PC-3 (cell line): Measurements from ENCODE around the gene GHDC. TPM values are rescaled to one million over a fixed set of nuclear protein-coding genes. Genes with fewer than 3 reads are reported as not detected.

Experiments
- ATAC-seq: fragments of 200-7000 bp; cut with Tn5 transposase; 2 replicates; pipeline ENCODE4 v1.9.1; 2020; ENCODE audit warnings: mild to moderate bottlenecking, moderate library complexity
- BruUV-seq: library from RNA; stranded (reverse); fragments of 400-500 nt; replicated peaks from 2 replicates; lab custom pipeline; 2021; lab: Mats Ljungman, UMichigan
- CTCF ChIA-PET: fragments of 300-600 bp; sonication (Branson Sonifier 250); formaldehyde crosslinking; loops from one replicate; lab custom pipeline; 2022; ENCODE audit warnings: antibody characterized with exemption; lab: Charles Lee
- POLR2A ChIA-PET: fragments of 300-600 bp; sonication (Branson Sonifier 250); formaldehyde crosslinking; loops from one replicate; lab custom pipeline; 2022; ENCODE audit warnings: antibody characterized with exemption; ENCODE audit not compliant: unreplicated experiment; lab: Charles Lee
- DNase-seq: peaks from one replicate; pipeline ENCODE4 v3.0.0-alpha.2; 2015
- H2AFZ ChIP-seq: fragments of 300-600 bp; sonication (generic); 2 replicates; pipeline ENCODE4 v1.6.0; 2016; ENCODE audit warnings: antibody characterized with exemption, low read length
- H3F3A ChIP-seq: fragments of 300-600 bp; sonication (generic); one replicate; pipeline ENCODE4 v1.6.0; 2017; ENCODE audit warnings: antibody characterized with exemption, low read length, control low read depth, mild to moderate bottlenecking; ENCODE audit not compliant: unreplicated experiment
- H3K27ac ChIP-seq: fragments of 300-600 bp; sonication (generic); 2 replicates; pipeline ENCODE4 v1.5.1; 2016; ENCODE audit warnings: mild to moderate bottlenecking, low read length
- H3K27me3 ChIP-seq: fragments of 300-600 bp; sonication (generic); 2 replicates; pipeline ENCODE4 v1.6.1; 2016; ENCODE audit warnings: low read length, mixed read lengths
- H3K36me3 ChIP-seq: fragments of 300-600 bp; sonication (generic); 2 replicates; pipeline ENCODE4 v1.6.1; 2016; ENCODE audit warnings: low read depth, mixed run types, low read length, mixed read lengths
- H3K4me1 ChIP-seq: fragments of 300-600 bp; sonication (generic); 2 replicates; pipeline ENCODE4 v1.5.1; 2016; ENCODE audit warnings: low read length; ENCODE audit not compliant: insufficient read depth
- H3K4me2 ChIP-seq: fragments of 300-600 bp; sonication (generic); 2 replicates; pipeline ENCODE4 v1.6.0; 2016; ENCODE audit warnings: low read length
- H3K4me3 ChIP-seq: fragments of 300-600 bp; sonication (generic); 2 replicates; pipeline ENCODE4 v1.5.1; 2016; ENCODE audit warnings: mild to moderate bottlenecking, low read length, mixed read lengths
- H3K79me2 ChIP-seq: fragments of 300-600 bp; sonication (generic); 2 replicates; pipeline ENCODE4 v1.6.1; 2017; ENCODE audit warnings: low read length, mixed read lengths
- H3K9ac ChIP-seq: fragments of 300-600 bp; sonication (generic); 2 replicates; pipeline ENCODE4 v1.6.0; 2016; ENCODE audit warnings: mild to moderate bottlenecking, low read length
- H3K9me2 ChIP-seq: fragments of 300-600 bp; sonication (generic); replicated peaks from 2 replicates; pipeline ENCODE4 v1.6.1; 2016; ENCODE audit warnings: mixed run types, low read length, mixed read lengths
- H3K9me3 ChIP-seq: fragments of 300-600 bp; sonication (generic); 2 replicates; pipeline ENCODE4 v1.6.1; 2016; ENCODE audit warnings: low read length, mixed read lengths
- H4K20me1 ChIP-seq: fragments of 300-600 bp; sonication (generic); 2 replicates; pipeline ENCODE4 v1.6.1; 2016; ENCODE audit warnings: low read length, mixed read lengths
- CTCF ChIP-seq: fragments of 300-600 bp; sonication (generic); conservative IDR thresholded peaks from 2 replicates; pipeline ENCODE4 v1.5.1; 2017; ENCODE audit warnings: antibody characterized with exemption, low read depth, mild to moderate bottlenecking, low read length
- EZH2 ChIP-seq: fragments of 300-600 bp; sonication (generic); IDR thresholded peaks from one replicate; pipeline ENCODE4 v1.6.1; 2017; ENCODE audit warnings: antibody characterized with exemption, mild to moderate bottlenecking, low read length; ENCODE audit not compliant: unreplicated experiment
- EZH2phosphoT487 ChIP-seq: fragments of 300-600 bp; sonication (generic); IDR thresholded peaks from 2 replicates; pipeline ENCODE4 v1.6.1; 2018; ENCODE audit warnings: mild to moderate bottlenecking, antibody characterized with exemption, low read length, borderline replicate concordance
- intact Hi-C: fragments of 100-400 bp; cut with micrococcal nuclease; formaldehyde crosslinking; loops from 2 replicates; pipeline ENCODE4 v1.9.0; 2023
- total RNA-seq: library from RNA; depleted of rRNA; stranded (reverse); fragments of >200 nt; gene quantifications from 2 replicates; pipeline ENCODE4 v1.2.3, GENCODE V29; 2014

Gene GHDC
- total RNA-seq, 1 experiment from 2014 or later = not detected

- CTCF ChIA-PET = no interaction called here
- no peak overlapping the region for H2AFZ ChIP-seq
These were observed 33.8 kb downstream of the GHDC start for GRCh38 chr17:42160531-42160910.

GRCh38 chr17:42159796-42160530, 34.3 kb downstream of the GHDC start:
- Histone ChIP-seq H3K4me3 (no peak overlapping the region), H4K20me1 (no peaks in the 10 kb centered on the region), H3K9ac (no peak overlapping the region), H3K79me2 (no peaks in the 10 kb centered on the region), H3K36me3 (no peaks in the 10 kb centered on the region), H3K4me1 (no peaks in the 10 kb centered on the region), H3K4me2 (no peak overlapping the region), H3K27me3 (no peaks in the 10 kb centered on the region), H3K27ac (no peak overlapping the region), H3K9me2 (no peaks in the 10 kb centered on the region), H2AFZ (no peak overlapping the region), H3F3A (no peaks in the 10 kb centered on the region), H3K9me3 (no peaks in the 10 kb centered on the region)
- ChIA-PET POLR2A (no interaction called here), CTCF (no interaction called here)
- TF ChIP-seq EZH2 (no peak), EZH2phosphoT487 (no peak), CTCF (no peak)
- intact Hi-C loops = no loop called here
- no TSS peak for BruUV-seq
- ATAC-seq (no peak), DNase-seq (no peak)

More at GRCh38 chr17:42160531-42160910, 33.8 kb downstream of the GHDC start:
- POLR2A ChIA-PET = no interaction called here
- Histone ChIP-seq H3K4me1 (no peaks in the 10 kb centered on the region), H3K4me3 (no peak overlapping the region), H3K9me2 (no peaks in the 10 kb centered on the region), H3K27ac (no peak overlapping the region), H3K36me3 (no peaks in the 10 kb centered on the region), H3K9ac (no peak overlapping the region), H4K20me1 (no peaks in the 10 kb centered on the region), H3K79me2 (no peaks in the 10 kb centered on the region), H3K4me2 (no peak overlapping the region), H3F3A (no peaks in the 10 kb centered on the region), H3K27me3 (no peaks in the 10 kb centered on the region), H3K9me3 (no peaks in the 10 kb centered on the region)
- DNase-seq = no peak
- intact Hi-C loops = no loop called here
- no peak for ATAC-seq
- no TSS peak for BruUV-seq
- TF ChIP-seq EZH2 (no peak), EZH2phosphoT487 (no peak), CTCF (no peak)

- no peak overlapping the region for H3K4me3 ChIP-seq
- TF ChIP-seq EZH2phosphoT487 (no peak), EZH2 (no peak), CTCF (no peak)
- ChIA-PET POLR2A (no interaction called here), CTCF (no interaction called here)
- no peaks in the 10 kb centered on the region for H3K9me2 ChIP-seq
- no peaks in the 10 kb centered on the region for H3K4me1 ChIP-seq
- H3F3A ChIP-seq = no peaks in the 10 kb centered on the region
- H4K20me1 ChIP-seq = no peaks in the 10 kb centered on the region
- H2AFZ ChIP-seq = no peak overlapping the region
- H3K9ac ChIP-seq = no peak overlapping the region
- no peak overlapping the region for H3K4me2 ChIP-seq
- H3K36me3 ChIP-seq = no peaks in the 10 kb centered on the region
- no peak overlapping the region for H3K27ac ChIP-seq
- BruUV-seq = no TSS peak
- H3K79me2 ChIP-seq = no peaks in the 10 kb centered on the region
- no peaks in the 10 kb centered on the region for H3K9me3 ChIP-seq
- ATAC-seq (no peak), DNase-seq (no peak)
- intact Hi-C loops = no loop called here
- no peaks in the 10 kb centered on the region for H3K27me3 ChIP-seq
These were observed 38.7 kb downstream of the GHDC start for GRCh38 chr17:42155614-42156045.
